Neural progenitor cell (in vitro differentiated cells): ENCODE results near the gene DNAH3.

ENCODE experiments used
- CTCF ChIP-seq: fragments of 200-600 bp; sonication (generic); IDR thresholded peaks from 2 replicates; pipeline ENCODE4 v1.5.1; 2017; ENCODE audit warnings: antibody characterized with exemption, mild to moderate bottlenecking
- EZH2 ChIP-seq: fragments of 200-600 bp; sonication (generic); IDR thresholded peaks from 2 replicates; pipeline ENCODE4 v1.6.1; 2017; ENCODE audit warnings: antibody characterized with exemption, mild to moderate bottlenecking, moderate library complexity

GRCh38 chr16:20954574-20954973 lies 196.1 kb downstream of the DNAH3 start:
- TF ChIP-seq CTCF (no peak), EZH2 (no peak)
